ENCODE data around the gene ZNF584.
"Not testable (repeated sequence)": the region's sequence is repeated elsewhere in the genome, so short reads cannot be mapped to it uniquely, and the experiment has no call there.

Gene ZNF584

DNA sequence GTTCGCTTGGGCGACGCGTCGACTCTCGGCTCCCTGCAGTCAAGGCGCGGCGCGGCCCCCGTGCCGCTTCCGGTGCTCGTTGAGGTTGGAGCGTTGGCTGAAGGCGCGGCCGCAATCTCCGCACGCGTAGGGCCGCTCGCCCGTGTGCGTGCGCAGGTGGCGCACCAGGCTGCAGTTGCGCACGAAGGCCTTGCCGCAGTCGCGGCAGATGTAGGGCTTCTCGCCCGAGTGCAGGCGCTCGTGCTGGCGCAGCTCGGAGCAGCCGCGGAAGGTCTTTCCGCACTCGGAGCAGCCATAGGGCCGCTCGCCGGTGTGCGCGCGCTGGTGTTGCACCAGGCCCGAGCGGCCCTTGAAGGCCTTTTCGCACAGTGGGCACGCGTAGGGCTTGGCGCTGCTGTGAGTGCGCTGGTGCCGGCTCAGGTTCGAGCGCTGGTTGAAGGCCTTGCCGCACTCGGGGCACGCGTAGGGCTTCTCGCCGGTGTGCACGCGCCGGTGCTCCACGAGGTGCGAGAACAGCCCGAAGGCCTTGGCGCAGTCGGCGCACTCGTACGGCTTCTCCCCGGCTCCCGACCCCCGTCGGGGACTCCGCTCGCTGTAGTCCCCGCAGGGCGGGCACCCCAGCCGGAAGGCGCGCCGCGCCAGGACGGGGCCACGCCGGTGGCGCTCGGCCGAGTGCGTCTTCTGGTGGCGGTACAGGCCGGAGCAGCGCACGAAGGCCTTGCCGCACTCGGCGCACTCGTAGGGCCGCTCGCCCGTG, 40.6 kb upstream of the ZNF584 start:
- TF ChIP-seq, protein P1, sequence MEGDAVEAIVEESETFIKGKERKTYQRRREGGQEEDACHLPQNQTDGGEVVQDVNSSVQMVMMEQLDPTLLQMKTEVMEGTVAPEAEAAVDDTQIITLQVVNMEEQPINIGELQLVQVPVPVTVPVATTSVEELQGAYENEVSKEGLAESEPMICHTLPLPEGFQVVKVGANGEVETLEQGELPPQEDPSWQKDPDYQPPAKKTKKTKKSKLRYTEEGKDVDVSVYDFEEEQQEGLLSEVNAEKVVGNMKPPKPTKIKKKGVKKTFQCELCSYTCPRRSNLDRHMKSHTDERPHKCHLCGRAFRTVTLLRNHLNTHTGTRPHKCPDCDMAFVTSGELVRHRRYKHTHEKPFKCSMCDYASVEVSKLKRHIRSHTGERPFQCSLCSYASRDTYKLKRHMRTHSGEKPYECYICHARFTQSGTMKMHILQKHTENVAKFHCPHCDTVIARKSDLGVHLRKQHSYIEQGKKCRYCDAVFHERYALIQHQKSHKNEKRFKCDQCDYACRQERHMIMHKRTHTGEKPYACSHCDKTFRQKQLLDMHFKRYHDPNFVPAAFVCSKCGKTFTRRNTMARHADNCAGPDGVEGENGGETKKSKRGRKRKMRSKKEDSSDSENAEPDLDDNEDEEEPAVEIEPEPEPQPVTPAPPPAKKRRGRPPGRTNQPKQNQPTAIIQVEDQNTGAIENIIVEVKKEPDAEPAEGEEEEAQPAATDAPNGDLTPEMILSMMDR (IDR thresholded peaks at IDR 0.05; ENCODE audit: unreplicated experiment in 3 of 3): no peak
- H3K4me1 Mint-ChIP-seq: no peaks in the 10 kb centered on the region

DNA sequence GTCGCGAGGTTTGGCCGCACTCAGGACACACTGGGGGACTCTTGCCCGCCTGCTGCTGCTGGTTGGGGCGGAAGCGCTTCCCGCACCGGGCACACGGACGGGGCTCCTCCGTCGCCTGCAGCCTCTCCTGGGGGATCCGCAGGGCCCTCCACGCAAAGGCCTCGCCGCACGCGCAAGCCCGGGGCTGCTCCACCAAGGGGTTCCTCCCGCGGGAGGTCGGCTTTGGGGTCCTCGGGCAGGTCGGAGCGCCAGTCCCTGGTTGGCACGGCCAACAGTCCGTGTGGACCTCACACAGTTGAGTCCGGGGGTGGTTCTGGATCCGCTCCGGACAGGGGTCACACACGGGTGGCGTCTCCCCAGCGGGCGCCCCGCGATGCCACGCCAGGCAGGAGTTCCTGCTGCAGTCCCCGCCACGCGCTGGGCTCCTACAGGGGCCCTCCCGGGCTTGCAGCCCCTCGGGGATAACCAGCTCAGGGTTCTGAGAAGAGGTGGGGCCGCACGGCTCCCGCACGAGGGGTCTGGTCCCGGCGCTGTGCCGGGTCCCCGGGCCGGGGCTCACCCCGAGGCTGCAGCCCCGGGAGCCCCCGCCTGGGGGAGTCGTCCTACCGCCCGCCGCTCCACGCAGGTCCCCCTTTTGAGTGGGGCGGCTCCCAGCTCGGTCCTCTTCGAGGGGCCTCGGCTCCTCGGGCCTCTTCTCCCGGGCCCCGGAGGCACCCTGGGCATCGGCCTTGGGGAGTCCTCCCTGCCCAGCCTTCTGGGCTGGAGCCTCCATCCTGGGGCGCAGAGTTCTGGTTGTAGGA, 39.7 kb upstream of the ZNF584 start:
- peaks cover 13% of the 10 kb centered on the region for H3K36me3 Mint-ChIP-seq (ENCODE audit: low read depth)
- H3K4me1 Mint-ChIP-seq: no peaks in the 10 kb centered on the region
- H3K9me3 Mint-ChIP-seq: no peaks in the 10 kb centered on the region
- no peaks in the 10 kb centered on the region for H3K27me3 Mint-ChIP-seq (ENCODE audit: low read depth)
- H3K27ac Mint-ChIP-seq: no peak overlapping the region
- H3K4me3 Mint-ChIP-seq: no peak overlapping the region
- TF ChIP-seq, protein P1 (IDR thresholded peaks at IDR 0.05; ENCODE audit: unreplicated experiment in 3 of 3): no peak

More for the DNA sequence above, 40.6 kb upstream of the ZNF584 start:
- H3K27ac Mint-ChIP-seq: no peak overlapping the region
- no peaks in the 10 kb centered on the region for H3K27me3 Mint-ChIP-seq (ENCODE audit: low read depth)
- H3K36me3 Mint-ChIP-seq (ENCODE audit: low read depth): peaks cover 13% of the 10 kb centered on the region
- H3K9me3 Mint-ChIP-seq: no peaks in the 10 kb centered on the region
- no peak overlapping the region for H3K4me3 Mint-ChIP-seq

DNA sequence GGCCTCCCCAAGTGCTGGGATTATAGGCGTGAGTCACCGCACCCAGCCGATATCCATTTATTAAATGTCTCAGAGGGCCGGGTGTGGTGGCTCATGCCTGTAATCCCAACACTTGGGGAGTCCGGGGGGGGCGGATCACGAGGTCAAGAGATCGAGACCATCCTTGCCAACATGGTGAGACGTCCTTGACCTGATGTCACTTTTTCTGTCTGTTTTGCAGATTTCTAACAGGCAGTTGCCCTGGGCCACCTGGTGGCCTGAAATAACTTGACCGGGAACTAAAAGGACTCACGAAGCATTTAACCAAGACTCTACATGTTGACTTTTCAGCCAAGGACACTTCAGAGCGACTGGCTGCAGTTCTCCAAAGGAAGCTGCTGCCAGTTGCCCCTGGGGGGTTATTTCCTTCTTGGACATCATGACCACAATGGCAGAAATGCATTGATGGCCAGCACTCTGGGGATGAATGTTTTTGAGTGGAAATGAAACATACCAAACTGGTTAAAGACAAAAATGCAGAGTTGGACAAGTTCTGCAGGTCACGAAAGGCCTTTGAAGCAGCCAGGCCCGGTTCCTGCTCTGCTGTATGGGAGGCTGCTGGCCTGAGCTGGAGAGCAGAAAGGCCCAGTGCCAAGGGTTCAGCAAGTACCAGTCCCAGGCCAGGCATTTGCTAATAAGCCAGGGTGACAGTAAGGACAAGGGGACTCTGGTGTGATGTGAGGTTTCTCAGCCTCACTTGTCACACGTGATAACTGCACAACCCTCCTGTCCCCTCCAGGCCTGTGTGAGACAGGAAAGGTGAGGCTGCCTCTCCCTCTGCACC, 35.9 kb upstream of the ZNF584 start:
- peaks cover 10% of the 10 kb centered on the region for H3K36me3 Mint-ChIP-seq (ENCODE audit: low read depth)
- TF ChIP-seq, protein P1 (IDR thresholded peaks at IDR 0.05; ENCODE audit: unreplicated experiment in 3 of 3): no peak
- no peaks in the 10 kb centered on the region for H3K4me1 Mint-ChIP-seq
- no peaks in the 10 kb centered on the region for H3K27me3 Mint-ChIP-seq (ENCODE audit: low read depth)
- H3K4me3 Mint-ChIP-seq: no peak overlapping the region
- no peak overlapping the region for H3K27ac Mint-ChIP-seq
- no peaks in the 10 kb centered on the region for H3K9me3 Mint-ChIP-seq

DNA sequence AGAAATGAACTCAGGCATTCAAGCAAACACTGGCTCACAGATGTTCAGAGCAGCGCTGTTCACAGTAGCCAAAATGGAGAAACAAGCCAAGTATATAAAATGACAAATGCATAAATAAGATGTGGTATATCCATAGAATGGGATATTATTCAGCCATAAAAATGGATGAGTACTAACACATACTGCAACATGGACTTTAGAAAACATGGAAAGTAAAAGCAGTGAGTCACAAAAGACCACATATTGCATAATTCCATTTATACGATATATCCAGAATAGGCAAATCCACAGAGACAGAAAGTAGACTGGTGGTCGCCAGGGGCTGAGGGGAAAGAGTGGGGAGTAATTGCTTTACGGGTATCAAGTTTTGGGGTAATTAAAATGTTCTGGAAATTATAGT, 34.2 kb upstream of the ZNF584 start:
- TF ChIP-seq, protein P1 (IDR thresholded peaks at IDR 0.05; ENCODE audit: unreplicated experiment in 3 of 3): no peak
- H3K36me3 Mint-ChIP-seq (ENCODE audit: low read depth): peaks cover 10% of the 10 kb centered on the region
- no peak overlapping the region for H3K4me3 Mint-ChIP-seq
- H3K27me3 Mint-ChIP-seq (ENCODE audit: low read depth): no peaks in the 10 kb centered on the region
- no peak overlapping the region for H3K27ac Mint-ChIP-seq
- H3K4me1 Mint-ChIP-seq: peaks cover 4% of the 10 kb centered on the region
- H3K9me3 Mint-ChIP-seq: no peaks in the 10 kb centered on the region

DNA sequence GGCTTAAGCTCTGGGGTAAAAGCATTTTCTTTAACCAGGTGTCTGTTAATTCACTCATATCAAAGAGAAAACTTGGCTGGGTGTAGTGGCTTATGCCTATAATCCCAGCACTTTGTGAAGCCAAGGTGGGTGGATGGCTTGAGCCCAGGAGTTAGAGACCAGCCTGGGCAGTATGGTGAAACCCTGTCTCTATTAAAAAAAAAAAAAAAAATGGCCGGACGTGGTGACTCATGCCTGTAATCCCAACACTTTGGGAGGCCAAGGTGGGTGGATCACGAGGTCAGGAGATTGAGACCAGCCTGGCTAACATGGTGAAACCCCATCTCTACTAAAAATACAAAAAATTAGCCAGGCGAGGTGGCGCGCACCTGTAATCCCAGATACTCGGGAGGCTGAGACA, 31.7 kb upstream of the ZNF584 start:
- H3K4me3 Mint-ChIP-seq; H3K27ac Mint-ChIP-seq; H3K9me3 Mint-ChIP-seq; H3K27me3 Mint-ChIP-seq (ENCODE audit: low read depth); H3K36me3 Mint-ChIP-seq (ENCODE audit: low read depth): not testable (repeated sequence)
- peaks cover 13% of the 10 kb centered on the region for H3K4me1 Mint-ChIP-seq

DNA sequence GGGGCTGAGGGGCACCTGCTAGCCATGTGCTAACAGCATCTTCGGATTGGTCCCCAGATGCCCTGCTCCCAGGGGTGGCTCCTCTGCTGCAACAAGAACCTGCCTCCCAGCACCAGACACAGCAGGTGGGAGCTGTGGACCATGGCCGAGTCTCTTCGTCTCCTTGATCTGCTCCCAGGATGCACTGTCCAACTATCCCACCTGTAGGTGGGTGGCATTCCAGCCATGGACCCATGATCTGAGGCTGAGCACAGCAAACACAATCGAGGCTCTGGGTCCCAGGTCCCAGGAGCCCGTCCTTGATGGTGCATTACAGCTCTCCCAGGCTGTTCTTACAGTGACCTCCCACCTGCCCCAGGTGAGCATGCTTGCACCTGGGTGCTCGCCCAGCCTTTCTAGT, 29.2 kb upstream of the ZNF584 start:
- peaks cover 18% of the 10 kb centered on the region for H3K4me1 Mint-ChIP-seq
- TF ChIP-seq, protein P1 (IDR thresholded peaks at IDR 0.05; ENCODE audit: unreplicated experiment in 3 of 3): no peak
- H3K36me3 Mint-ChIP-seq (ENCODE audit: low read depth): no peaks in the 10 kb centered on the region
- peak overlapping the region; percentile 89 to 91 (median 90) for H3K4me3 Mint-ChIP-seq
- peak overlapping the region in 2 of 3 experiments; percentile 94 to 98 for H3K27ac Mint-ChIP-seq
- no peaks in the 10 kb centered on the region for H3K27me3 Mint-ChIP-seq (ENCODE audit: low read depth)
- H3K9me3 Mint-ChIP-seq: no peaks in the 10 kb centered on the region

Data from nephron (organoid).